ENCODE data around the gene ZNF138.
"Not testable (repeated sequence)": the region's sequence is repeated elsewhere in the genome, so short reads cannot be mapped to it uniquely, and the experiment has no call there.

The ZNF138 gene

GRCh38 chr7:64838691-64839090 lies 44.5 kb downstream of the ZNF138 start:
- DNase-seq (ENCODE audit: low read depth): no peak

DNA sequence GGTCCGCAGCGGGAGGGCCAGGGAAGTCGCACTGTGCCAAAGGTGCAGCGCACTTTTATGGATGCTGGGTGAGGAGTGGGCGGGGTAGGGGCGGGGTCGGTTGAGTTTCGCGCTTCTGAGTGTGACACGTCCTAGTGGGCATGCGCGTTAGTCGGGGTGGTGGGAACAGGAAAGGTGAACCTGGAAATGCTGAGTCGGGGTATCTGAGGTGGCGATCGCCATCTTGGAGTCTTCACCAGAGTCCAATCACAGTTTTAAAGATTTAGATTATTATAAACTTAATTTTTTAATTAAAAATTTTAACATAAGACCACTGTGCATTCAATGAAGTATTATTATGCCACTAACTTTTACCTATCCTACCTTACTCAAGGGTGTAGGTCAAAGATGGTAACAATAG lies 45.7 kb downstream of the ZNF138 start:
- no peak for DNase-seq (ENCODE audit: low read depth)

GRCh38 chr7:64849250-64849923 lies 55.2 kb downstream of the ZNF138 start:
- peak; percentile 45 for DNase-seq (ENCODE audit: low read depth)

- DNase-seq (ENCODE audit: low read depth): no peak
Measured at GRCh38 chr7:64849924-64850499, 55.8 kb downstream of the ZNF138 start.

DNA sequence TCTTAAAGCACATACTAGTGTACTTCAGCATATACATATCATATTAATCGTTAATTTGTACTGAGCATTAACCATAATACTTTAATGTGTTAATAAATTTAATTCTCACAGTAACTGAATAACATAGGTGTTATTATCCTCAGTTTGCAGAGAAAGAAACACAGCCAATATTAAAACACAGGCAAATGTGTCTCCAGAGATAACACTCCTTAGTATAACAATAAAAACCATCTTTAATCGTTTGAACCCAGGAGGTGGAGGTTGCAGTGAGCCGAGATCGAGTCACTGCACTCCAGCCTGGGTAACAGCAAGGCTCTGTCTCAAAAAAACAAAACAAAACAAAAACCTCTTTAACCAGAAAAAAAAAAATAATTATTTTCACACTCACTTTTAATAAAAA lies 59.5 kb downstream of the ZNF138 start:
- DNase-seq (ENCODE audit: low read depth): no peak

- DNase-seq (ENCODE audit: low read depth): no peak
Measured at GRCh38 chr7:64854969-64855368, 60.7 kb downstream of the ZNF138 start.

- DNase-seq (ENCODE audit: low read depth): no peak
Measured at GRCh38 chr7:64863021-64863420, 68.8 kb downstream of the ZNF138 start.

DNA sequence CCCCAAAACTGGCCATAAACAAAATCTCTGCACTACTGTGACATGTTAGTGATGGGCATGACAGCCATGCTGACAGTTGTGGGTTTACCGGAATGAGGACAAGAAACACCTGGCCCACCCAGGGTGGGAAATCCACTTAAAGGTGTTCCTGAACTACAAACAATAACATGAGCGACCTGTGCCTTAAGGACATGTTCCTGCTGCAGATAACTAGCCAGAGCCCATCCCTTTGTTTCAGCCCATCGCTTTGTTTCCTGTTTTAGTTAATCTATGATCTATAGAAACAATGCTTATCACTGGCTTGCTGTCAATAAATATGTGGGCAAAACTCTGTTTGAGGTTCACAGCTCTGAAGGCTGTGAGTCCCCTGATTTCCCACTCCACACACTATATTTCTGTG lies 69.3 kb downstream of the ZNF138 start:
- not testable (repeated sequence) for DNase-seq (ENCODE audit: low read depth)

GRCh38 chr7:64863969-64864368 lies 69.7 kb downstream of the ZNF138 start:
- no peak for DNase-seq (ENCODE audit: low read depth)

DNA sequence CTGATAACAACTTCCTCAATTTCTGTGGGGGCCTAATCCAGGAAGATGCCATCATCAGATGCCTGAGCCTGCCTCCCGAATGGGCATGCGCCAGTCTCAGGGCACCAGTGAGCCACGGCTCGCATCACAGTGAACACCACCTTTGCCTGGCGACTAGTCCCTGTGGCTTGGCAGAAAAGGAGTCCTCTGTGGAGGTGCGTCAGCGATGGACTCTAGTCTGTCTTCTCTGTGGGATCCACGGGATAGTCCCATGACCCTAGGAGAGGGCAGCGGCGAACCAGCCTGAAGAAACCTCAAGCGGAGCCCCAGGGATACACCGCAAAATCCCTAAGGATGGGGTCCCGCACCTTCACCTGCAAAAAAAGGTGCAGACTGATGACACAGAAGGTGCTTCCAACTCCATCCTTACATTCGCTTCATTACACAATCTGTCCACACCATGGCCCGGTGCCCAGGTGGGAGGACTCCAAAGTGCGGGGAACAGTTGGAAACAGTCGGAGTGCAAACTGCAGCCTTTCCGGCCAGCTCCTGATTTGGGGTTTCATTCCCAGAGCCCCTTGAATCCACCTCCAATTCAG lies 73.7 kb downstream of the ZNF138 start:
- no peak for DNase-seq (ENCODE audit: low read depth)

GRCh38 chr7:64868499-64868898 lies 74.3 kb downstream of the ZNF138 start:
- DNase-seq (ENCODE audit: low read depth): no peak

GRCh38 chr7:64869121-64869725 lies 75.0 kb downstream of the ZNF138 start:
- no peak for DNase-seq (ENCODE audit: low read depth)

- no peak for DNase-seq (ENCODE audit: low read depth)
Measured at GRCh38 chr7:64869912-64870562, 75.8 kb downstream of the ZNF138 start.

- no peak for DNase-seq (ENCODE audit: low read depth)
Measured at GRCh38 chr7:64870656-64871055, 76.4 kb downstream of the ZNF138 start.

DNA sequence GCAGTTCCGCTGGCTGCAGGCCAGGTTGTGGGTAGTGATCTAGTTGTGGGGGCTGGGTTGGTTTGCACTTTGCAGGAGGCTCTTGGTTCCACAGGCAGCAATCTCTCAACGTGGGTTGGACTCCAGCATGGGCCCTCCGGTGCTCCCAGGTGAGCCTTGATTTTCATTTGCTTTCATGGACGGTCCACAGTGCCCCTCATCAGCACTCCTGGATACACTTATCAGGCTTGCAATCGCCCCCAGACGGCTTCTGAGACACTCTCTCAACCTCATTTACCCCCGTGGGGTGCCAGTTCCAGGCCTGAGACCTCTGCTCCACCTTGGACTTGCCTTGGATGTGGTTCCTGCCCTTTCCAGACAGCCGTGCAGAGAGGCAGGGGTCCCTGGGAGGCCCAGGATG lies 77.5 kb downstream of the ZNF138 start:
- no peak for DNase-seq (ENCODE audit: low read depth)

- DNase-seq (ENCODE audit: low read depth): no peak
Measured at GRCh38 chr7:64872351-64873154, 78.3 kb downstream of the ZNF138 start.

DNA sequence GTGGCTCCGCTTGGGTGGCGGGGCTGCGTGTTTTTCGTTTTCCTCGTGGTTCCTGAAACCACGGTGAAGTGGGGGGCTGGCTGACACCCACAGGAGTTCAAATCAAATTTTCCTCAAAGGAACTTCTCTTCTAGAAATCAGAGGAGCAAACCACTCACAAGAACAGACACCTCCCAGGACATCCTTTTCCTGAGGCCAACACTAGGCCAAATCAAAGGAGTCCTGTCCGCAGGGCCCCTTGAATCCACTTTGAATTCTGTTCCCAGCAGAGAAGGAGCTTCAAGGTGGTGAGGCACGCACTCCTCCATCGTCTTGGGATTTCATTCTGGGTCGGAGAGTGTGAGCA lies 78.9 kb downstream of the ZNF138 start:
- DNase-seq (ENCODE audit: low read depth): no peak

GRCh38 chr7:64873517-64873916 lies 79.3 kb downstream of the ZNF138 start:
- DNase-seq (ENCODE audit: low read depth): no peak

GRCh38 chr7:64874114-64874513 lies 79.9 kb downstream of the ZNF138 start:
- DNase-seq (ENCODE audit: low read depth): no peak

DNA sequence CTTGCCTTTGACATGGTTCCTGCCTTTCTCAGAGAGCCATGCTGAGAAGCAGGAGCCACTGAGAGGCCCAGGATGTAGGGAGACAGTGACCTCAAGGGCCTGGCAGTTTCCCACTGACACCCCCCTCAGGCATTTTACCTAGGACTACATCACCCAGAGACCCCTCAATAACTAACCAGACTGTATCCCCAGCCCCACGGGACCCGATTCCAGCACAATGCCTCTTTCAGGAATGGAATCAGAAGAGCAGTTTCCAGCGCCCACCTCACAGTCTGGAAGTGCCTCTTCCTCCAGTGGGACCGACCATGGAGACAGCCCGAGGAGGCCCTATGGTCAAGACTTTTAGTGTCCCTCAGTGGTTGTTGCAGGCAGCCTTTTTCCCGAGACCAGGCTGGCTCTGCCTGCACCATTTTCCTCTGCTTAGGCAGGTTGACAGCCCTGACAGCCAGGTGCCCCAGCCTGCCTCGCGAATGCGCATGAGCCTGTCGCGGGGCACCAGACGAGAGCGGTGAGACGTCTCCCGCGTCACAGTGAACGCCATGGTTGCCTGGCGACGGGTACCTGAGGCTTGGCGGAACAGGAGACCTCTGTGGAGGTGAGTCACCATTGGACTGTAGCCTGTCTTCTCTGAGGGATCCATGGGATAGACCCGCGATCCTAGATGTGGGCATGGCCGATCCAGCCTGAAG lies 80.5 kb downstream of the ZNF138 start:
- DNase-seq (ENCODE audit: low read depth): no peak

GRCh38 chr7:64875258-64875657 lies 81.0 kb downstream of the ZNF138 start:
- no peak for DNase-seq (ENCODE audit: low read depth)
